ENCODE measurements around the gene NT5DC1. TPM values are rescaled to one million over a fixed set of nuclear protein-coding genes. Genes with fewer than 3 reads are reported as not detected.

Gene NT5DC1
- polyA plus RNA-seq, 3 donors: 18.2 to 39.0 (median 28.3) TPM

- no peaks in the 10 kb centered on the region for H3K36me3 Mint-ChIP-seq
- no peaks in the 10 kb centered on the region for H3K79me2 ChIP-seq (ENCODE audit: insufficient read depth, low read length)
- no peaks in the 10 kb centered on the region for H4K20me1 ChIP-seq (ENCODE audit: insufficient read depth, low read length)
- H3K27me3 Mint-ChIP-seq (ENCODE audit: low read depth in 3 of 3): peaks cover 0 to 3% (median 2%) of the 10 kb centered on the region in 3 donors
- no peak overlapping the region for H3K4me3 ChIP-seq (replicated peaks in 1 of 3; ENCODE audit: low read depth in 2 of 3, low read length in 3 of 3)
- no peaks in the 10 kb centered on the region for H3K36me3 ChIP-seq (replicated peaks in 1 of 2; ENCODE audit: control insufficient read depth in 1 of 2, insufficient read depth in 2 of 2, low read length in 2 of 2)
- no peak for DNase-seq
- no peak overlapping the region for H3K27ac Mint-ChIP-seq
- no peak overlapping the region for H3K4me2 ChIP-seq (replicated peaks; ENCODE audit: extremely low read depth, low read length, poor library complexity, severe bottlenecking)
- no peaks in the 10 kb centered on the region for H3K4me1 ChIP-seq (ENCODE audit: control insufficient read depth in 1 of 2, insufficient read depth in 2 of 2, low read length in 2 of 2)
- H3K27me3 ChIP-seq (ENCODE audit: control insufficient read depth in 2 of 2, insufficient read depth in 2 of 2, low read length in 2 of 2): peaks cover 0 to 2% of the 10 kb centered on the region in 2 donors
- H3K4me3 Mint-ChIP-seq: no peak overlapping the region
- H2AFZ ChIP-seq (ENCODE audit: insufficient read depth, low read depth, low read length, poor library complexity, severe bottlenecking): no peak overlapping the region
- H3K9me3 Mint-ChIP-seq: peaks cover 0 to 3% (median 0%) of the 10 kb centered on the region in 7 donors
- intact Hi-C loops (cut with micrococcal nuclease): no loop called here
- H3K4me1 Mint-ChIP-seq: no peaks in the 10 kb centered on the region
- no peak overlapping the region for H3K9ac ChIP-seq (ENCODE audit: insufficient read depth, low read length, poor library complexity, severe bottlenecking)
- TF ChIP-seq, protein P1, sequence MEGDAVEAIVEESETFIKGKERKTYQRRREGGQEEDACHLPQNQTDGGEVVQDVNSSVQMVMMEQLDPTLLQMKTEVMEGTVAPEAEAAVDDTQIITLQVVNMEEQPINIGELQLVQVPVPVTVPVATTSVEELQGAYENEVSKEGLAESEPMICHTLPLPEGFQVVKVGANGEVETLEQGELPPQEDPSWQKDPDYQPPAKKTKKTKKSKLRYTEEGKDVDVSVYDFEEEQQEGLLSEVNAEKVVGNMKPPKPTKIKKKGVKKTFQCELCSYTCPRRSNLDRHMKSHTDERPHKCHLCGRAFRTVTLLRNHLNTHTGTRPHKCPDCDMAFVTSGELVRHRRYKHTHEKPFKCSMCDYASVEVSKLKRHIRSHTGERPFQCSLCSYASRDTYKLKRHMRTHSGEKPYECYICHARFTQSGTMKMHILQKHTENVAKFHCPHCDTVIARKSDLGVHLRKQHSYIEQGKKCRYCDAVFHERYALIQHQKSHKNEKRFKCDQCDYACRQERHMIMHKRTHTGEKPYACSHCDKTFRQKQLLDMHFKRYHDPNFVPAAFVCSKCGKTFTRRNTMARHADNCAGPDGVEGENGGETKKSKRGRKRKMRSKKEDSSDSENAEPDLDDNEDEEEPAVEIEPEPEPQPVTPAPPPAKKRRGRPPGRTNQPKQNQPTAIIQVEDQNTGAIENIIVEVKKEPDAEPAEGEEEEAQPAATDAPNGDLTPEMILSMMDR (IDR thresholded peaks at IDR 0.05): no peak
- no peaks in the 10 kb centered on the region for H3K9me3 ChIP-seq (replicated peaks in 1 of 2; ENCODE audit: control insufficient read depth in 1 of 2, insufficient read depth in 1 of 2, low read length in 2 of 2)
- WGBS (ENCODE audit: insufficient coverage): no CpG with 5 or more reads among the region's 2 CpGs
- no peak overlapping the region for H3K27ac ChIP-seq (ENCODE audit: low read depth in 1 of 2, low read length in 2 of 2)
Measured at GRCh38 chr6:116070616-116071389, 29.9 kb upstream of the NT5DC1 start.

DNA sequence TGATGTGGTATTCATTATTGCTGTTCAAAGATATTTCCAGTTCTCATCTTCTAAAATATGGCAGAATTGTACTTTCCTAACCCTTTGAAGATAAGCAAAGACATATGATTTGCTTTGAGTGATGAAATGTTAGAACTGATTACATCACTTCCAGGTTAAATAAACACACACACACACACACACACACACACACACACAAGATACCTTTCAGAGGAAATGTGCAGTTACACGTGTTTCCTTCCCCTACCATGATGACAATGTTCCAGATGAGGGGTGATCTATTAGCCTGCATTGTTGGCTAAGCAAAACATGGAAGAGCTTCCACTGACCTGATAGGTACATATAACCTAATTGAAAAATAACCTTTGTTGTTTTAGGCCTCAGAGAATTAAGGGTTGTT lies 28.3 kb upstream of the NT5DC1 start:
- H3K27ac Mint-ChIP-seq: no peak overlapping the region
- intact Hi-C loops (cut with micrococcal nuclease): no loop called here

More for the DNA sequence above, 28.3 kb upstream of the NT5DC1 start:
- Histone ChIP-seq H3K9me3 (replicated peaks in 1 of 2; ENCODE audit: control insufficient read depth in 1 of 2, insufficient read depth in 1 of 2, low read length in 2 of 2) (no peaks in the 10 kb centered on the region), H3K79me2 (ENCODE audit: insufficient read depth, low read length) (no peaks in the 10 kb centered on the region), H3K4me2 (replicated peaks; ENCODE audit: extremely low read depth, low read length, poor library complexity, severe bottlenecking) (no peak overlapping the region), H3K4me3 (replicated peaks in 1 of 3; ENCODE audit: low read depth in 2 of 3, low read length in 3 of 3) (no peak overlapping the region), H3K4me1 (ENCODE audit: control insufficient read depth in 1 of 2, insufficient read depth in 2 of 2, low read length in 2 of 2) (no peaks in the 10 kb centered on the region), H3K27ac (ENCODE audit: low read depth in 1 of 2, low read length in 2 of 2) (no peak overlapping the region), H2AFZ (ENCODE audit: insufficient read depth, low read depth, low read length, poor library complexity, severe bottlenecking) (no peak overlapping the region), H3K27me3 (ENCODE audit: control insufficient read depth in 2 of 2, insufficient read depth in 2 of 2, low read length in 2 of 2) (peaks cover 0 to 2% of the 10 kb centered on the region in 2 donors), H4K20me1 (ENCODE audit: insufficient read depth, low read length) (no peaks in the 10 kb centered on the region), H3K36me3 (replicated peaks in 1 of 2; ENCODE audit: control insufficient read depth in 1 of 2, insufficient read depth in 2 of 2, low read length in 2 of 2) (no peaks in the 10 kb centered on the region), H3K9ac (ENCODE audit: insufficient read depth, low read length, poor library complexity, severe bottlenecking) (no peak overlapping the region)
- Mint-ChIP-seq H3K27me3 (ENCODE audit: low read depth in 3 of 3) (peaks cover 0 to 3% (median 2%) of the 10 kb centered on the region in 3 donors), H3K4me3 (no peak overlapping the region), H3K9me3 (no peaks in the 10 kb centered on the region), H3K4me1 (no peaks in the 10 kb centered on the region), H3K36me3 (no peaks in the 10 kb centered on the region)
- WGBS (ENCODE audit: insufficient coverage): no CpG with 5 or more reads among the region's 1 CpG
- DNase-seq: no peak
- TF ChIP-seq, protein P1 (IDR thresholded peaks at IDR 0.05): no peak
